HG03439 (cell line): Measurements from ENCODE around the gene SH3GLB2.
"Not testable (repeated sequence)": the region's sequence is repeated elsewhere in the genome, so short reads cannot be mapped to it uniquely, and the experiment has no call there.

Experiments used
- ATAC-seq: cut with Tn5 transposase; IDR thresholded peaks from one replicate; pipeline ENCODE4 v1.9.1; 2021; ENCODE audit warnings: mild to moderate bottlenecking, moderate library complexity; ENCODE audit not compliant: unreplicated experiment

The SH3GLB2 gene

DNA sequence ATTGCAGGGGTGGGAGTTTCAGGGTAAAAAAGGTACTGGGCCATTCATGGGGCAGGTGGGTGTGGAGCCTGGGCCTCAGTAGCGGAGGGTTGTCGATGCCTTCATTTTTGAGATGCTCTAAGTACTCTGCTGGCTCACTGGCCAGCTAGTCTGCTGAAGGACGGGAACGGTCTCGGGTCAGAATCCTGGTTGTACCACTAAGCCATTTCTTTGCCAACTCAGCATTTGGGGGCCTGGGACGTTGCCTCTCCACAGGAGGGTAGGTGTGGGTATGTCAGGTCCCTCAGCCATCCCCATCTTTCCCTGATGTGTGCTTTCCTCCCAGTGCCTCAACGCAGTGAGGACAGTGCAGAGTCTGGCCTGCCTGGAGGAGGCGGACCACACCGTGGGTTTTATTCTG, 25.1 kb downstream of the SH3GLB2 start:
- ATAC-seq, result no peak

DNA sequence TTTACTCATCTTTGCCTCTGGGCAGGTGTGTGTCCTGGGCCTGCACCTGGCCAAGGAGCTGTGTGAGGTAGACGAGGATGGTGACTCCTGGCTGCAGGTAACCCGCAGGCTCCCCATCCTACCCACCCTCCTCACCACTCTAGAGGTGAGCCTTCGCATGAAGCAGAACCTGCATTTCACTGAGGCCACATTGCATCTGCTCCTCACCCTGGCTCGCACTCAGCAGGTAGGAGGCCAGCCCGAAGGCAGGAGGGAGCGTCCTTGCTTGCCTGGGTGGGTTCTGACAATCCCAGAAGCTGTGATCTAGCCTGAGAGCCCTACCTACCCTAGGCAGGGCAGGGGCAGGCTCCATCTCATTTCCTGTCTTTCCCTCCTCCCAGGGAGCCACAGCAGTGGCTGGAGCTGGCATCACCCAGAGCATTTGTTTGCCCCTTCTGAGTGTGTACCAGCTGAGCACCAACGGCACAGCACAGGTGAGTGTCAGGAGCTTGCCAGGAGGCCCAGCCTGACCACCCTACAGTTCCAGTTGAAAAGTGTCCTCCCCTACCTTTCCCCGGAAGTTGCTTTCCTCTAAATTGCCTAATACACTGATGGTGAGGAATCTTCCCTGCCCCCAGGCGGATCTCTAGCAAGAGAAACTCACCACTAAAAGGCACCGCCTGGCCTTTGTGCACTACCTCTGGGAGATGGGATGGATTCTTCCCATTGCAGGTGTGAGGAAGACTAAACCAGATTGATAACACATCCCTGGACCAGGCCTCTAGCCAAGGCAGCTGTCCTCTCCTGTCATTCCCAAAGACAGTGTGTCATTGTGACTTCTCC, 26.4 kb downstream of the SH3GLB2 start:
- ATAC-seq, result no peak

DNA sequence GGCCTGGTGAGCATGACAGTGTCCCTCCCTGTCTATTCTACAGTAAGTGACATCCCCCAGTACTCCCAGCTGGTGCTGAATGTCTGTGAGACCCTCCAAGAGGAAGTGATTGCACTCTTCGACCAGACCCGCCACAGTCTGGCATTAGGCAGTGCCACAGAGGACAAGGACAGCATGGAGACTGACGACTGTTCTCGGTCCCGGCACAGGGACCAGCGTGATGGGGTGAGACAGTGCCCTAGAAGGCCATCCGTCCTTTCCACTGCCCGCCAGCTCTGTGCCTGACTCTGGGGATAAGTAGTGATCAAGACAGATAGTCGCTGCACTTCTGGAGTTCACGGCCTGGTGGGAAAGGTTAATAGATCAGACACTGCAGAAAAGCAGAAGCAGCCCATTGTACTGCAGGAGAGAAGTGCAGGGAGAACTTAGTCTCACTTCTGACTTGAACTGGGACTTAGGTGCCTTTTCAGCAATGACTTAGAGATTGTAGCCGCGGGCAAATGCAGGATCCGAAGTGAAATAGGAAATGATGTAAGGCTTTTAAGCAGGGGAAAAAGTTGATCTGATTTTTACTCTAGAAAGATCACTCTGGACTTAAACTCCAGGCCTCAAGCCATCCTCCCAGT, 28.4 kb downstream of the SH3GLB2 start:
- no peak for ATAC-seq

DNA sequence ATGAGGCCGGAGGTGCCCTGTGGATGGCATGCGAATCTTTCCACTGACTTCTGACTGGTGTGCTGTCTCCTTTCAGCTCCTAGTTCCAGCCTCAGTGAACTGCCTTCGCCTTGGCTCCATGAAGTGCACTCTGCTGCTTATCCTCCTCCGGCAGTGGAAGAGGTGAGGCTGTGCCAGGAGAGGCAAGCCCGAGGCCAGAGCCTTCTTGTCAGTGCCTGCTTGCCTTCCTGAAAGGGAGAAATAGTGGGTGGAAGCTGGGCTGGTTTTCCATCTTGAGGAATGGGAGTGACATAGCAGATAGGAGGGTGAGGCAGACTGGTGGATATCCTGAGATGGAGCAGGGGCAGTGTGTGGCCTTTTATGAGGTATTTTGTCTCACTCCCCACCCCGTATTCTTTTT, 29.7 kb downstream of the SH3GLB2 start:
- ATAC-seq, result no peak

DNA sequence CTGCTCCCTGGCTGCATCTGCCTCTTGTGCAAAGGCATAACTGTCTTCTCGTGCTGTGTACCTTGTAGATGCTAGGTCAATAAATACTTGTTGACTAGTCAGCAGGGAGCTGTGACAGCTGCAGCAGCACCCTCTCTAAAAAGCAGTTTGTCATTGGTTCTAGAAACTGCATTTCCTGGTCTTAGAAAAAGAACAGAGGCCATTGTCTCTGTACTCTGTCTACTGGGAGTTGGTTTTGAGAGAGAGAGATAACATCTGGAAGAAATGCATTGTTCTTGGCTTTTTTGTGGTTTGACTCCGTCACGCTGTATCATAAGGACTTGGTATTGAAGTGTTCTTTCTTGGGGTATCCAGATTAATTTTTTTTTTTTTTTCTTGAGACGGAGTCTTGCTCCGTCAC, 32.3 kb downstream of the SH3GLB2 start:
- no peak for ATAC-seq

DNA sequence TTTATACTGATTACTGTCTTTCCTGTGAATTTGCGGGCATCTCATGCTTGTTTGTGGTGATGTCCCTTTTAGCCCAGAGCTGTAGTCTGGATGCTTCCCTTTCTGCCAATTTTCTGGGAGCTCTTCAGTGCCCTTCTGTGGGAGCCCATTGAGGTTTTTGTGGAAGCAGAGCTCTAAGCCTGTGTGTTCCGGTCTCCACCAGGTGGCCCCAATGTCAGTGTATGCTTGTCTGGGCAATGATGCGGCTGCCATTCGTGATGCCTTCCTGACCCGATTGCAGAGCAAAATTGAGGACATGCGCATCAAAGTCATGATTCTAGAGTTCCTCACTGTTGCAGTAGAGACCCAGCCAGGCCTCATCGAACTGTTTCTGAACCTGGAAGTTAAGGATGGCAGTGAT, 35.1 kb downstream of the SH3GLB2 start:
- ATAC-seq, result no peak

DNA sequence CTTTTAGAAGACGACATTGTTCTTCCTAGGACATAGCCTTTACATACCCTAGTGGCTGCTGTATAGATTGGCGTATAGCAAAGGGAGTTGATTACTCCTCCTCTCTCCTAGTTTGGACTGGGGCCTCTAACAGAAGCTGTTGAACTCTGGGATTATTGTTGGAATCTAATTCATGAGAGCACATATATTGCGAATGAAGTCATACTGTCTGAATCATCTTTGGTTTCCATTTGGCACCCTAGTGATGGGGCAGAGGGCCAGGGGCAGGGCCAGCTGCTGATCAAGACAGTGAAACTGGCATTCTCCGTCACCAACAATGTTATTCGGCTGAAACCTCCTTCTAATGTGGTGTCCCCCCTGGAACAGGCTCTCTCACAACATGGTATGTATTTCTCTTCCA, 40.3 kb downstream of the SH3GLB2 start:
- ATAC-seq, result no peak

DNA sequence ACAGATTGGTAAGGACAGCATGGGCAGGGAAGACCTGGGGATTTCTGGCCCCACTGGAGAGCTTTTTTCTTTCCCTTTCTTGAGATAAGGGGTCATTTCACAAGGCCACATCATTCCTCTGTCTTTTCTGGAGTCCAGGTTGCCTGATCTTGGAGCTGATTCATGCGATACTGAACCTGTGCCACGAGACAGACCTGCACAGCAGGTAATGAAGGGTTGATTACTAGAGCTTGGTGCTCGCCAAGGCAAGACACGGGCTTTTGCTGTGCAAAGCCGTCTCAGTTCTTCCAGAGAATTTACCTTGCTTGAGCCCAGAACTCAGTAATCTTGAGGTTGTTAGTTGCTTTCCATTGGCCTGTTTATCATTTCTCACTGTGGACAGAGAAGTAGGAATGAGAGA, 41.5 kb downstream of the SH3GLB2 start:
- no peak for ATAC-seq

DNA sequence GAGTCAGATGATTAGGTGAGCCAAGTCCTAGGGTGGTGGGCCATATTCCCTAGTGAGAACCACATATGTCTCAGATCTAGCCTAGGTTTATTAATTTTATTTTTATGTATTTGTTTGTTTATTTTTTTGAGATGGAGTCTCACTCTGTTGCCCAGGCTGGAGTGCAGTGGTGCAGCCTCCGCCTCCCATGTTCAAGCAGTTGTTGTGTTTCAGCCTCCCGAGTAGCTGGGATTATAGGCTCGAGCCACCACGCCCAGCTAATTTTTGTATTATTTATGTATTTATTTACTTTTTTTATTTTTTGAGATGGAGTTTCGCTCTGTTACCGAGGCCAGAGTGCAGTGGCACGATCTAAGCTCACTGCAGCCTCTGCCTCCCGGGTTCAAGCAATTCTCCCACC, 44.6 kb downstream of the SH3GLB2 start:
- ATAC-seq, result no peak

DNA sequence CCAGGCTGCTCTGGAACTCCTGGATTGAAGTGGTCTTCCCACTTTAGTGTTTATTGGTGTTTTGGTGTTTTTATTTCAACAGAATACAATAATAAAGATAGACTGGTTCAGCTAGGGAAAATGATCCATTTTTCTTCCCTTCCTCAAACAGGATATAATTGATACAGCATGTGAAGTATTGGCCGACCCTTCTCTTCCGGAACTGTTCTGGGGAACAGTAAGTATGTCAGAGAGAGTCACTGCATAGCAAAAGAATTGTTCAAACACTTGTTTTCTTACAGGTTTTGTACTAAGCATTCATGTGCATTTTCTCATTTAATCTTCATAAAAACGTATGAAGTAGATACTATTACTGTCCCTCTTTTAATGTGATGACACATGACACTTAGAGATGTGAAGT, 49.0 kb downstream of the SH3GLB2 start:
- ATAC-seq, result no peak

DNA sequence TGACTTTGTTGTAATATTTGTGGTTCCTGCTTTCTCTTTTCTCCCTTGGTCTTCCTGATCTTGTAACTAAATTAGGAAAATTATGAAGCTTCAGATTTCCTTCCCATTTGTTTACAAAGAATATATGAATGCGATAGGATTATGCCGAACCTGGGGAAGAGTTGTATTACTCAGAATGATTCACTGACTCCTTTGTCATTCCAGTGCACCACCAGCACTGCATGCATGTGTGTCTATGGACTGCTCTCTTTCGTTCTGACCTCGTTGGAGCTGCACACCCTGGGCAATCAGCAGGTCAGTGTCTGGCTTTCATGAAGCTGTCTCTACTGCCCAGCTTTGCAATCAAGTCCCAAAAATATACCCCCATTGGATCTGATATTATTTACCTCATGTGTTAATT, 55.2 kb downstream of the SH3GLB2 start:
- no peak for ATAC-seq

DNA sequence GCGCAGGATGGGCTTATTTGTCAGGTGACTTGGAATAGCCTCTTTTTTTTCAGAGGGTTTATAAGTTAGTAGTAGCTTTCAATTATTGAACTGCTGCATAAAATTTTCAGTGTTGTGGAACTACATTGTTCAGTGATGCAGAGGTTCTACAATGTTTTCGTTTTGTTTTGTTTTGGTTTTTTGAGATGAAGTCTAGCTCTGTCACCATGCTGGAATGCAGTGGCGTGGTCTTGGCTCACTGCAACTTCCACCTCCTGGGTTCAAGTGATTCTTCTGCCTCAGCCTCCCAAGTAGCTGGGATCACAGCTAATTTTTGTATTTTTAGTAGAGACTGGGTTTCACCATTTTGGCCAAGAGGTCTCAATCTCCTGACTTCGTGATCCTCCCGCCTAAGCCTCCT, 58.6 kb downstream of the SH3GLB2 start:
- ATAC-seq, result no peak

DNA sequence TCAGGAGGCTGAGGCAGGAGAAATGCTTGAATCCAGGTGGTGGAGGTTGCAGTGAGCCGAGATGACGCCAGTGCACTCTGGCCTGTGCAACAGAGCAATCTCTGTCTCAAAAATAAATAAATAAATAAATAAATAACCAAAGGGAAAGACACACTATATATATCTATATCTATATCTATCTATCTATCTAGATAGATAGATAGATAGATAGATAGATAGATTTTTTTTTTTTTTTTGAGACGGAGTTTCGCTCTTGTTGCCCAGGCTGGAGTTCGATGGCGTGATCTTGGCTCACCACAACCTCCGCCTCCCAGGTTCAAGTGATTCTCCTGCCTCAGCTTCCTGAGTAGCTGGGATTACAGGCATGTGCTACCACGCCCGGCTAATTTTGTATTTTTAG, 66.7 kb downstream of the SH3GLB2 start:
- ATAC-seq, result not testable (repeated sequence)
